ENCODE measurements around the gene HOXB13. TPM values are rescaled to one million over a fixed set of nuclear protein-coding genes. Genes with fewer than 3 reads are reported as not detected.

The HOXB13 gene
- total RNA-seq, 2 experiments from 2014 or later = not detected

- H3K9me3 Mint-ChIP-seq = peaks cover 2% of the 10 kb centered on the region
- no peak for DNase-seq
- peaks cover 95% of the 10 kb centered on the region for H3K27me3 Mint-ChIP-seq
- H3K27ac Mint-ChIP-seq = no peak overlapping the region
- H3K4me1 Mint-ChIP-seq = peaks cover 19% of the 10 kb centered on the region
- no peak overlapping the region for H3K4me3 Mint-ChIP-seq
- H3K36me3 Mint-ChIP-seq = no peaks in the 10 kb centered on the region
These were observed 24.1 kb upstream of the HOXB13 start for GRCh38 chr17:48752399-48753288.

- no peaks in the 10 kb centered on the region for H3K36me3 Mint-ChIP-seq
- peaks cover 2% of the 10 kb centered on the region for H3K9me3 Mint-ChIP-seq
- H3K27ac Mint-ChIP-seq = no peak overlapping the region
- H3K4me3 Mint-ChIP-seq = no peak overlapping the region
- H3K4me1 Mint-ChIP-seq = peaks cover 19% of the 10 kb centered on the region
- DNase-seq = no peak
- peaks cover 95% of the 10 kb centered on the region for H3K27me3 Mint-ChIP-seq
These were observed 23.3 kb upstream of the HOXB13 start for GRCh38 chr17:48751733-48752398.

GRCh38 chr17:48751172-48751571 is 22.6 kb upstream of the HOXB13 start:
- H3K27ac Mint-ChIP-seq = no peak overlapping the region
- H3K4me1 Mint-ChIP-seq = peaks cover 23% of the 10 kb centered on the region
- peaks cover 2% of the 10 kb centered on the region for H3K9me3 Mint-ChIP-seq
- no peak for DNase-seq
- peaks cover 95% of the 10 kb centered on the region for H3K27me3 Mint-ChIP-seq
- no peak overlapping the region for H3K4me3 Mint-ChIP-seq
- no peaks in the 10 kb centered on the region for H3K36me3 Mint-ChIP-seq

- no peak overlapping the region for H3K4me3 Mint-ChIP-seq
- peaks cover 24% of the 10 kb centered on the region for H3K4me1 Mint-ChIP-seq
- no peak for DNase-seq
- H3K36me3 Mint-ChIP-seq = no peaks in the 10 kb centered on the region
- H3K9me3 Mint-ChIP-seq = peaks cover 2% of the 10 kb centered on the region
- no peak overlapping the region for H3K27ac Mint-ChIP-seq
- peaks cover 95% of the 10 kb centered on the region for H3K27me3 Mint-ChIP-seq
These were observed 21.3 kb upstream of the HOXB13 start for GRCh38 chr17:48749621-48750553.

- H3K36me3 Mint-ChIP-seq = no peaks in the 10 kb centered on the region
- DNase-seq = no peak
- H3K27me3 Mint-ChIP-seq = peaks cover 96% of the 10 kb centered on the region
- H3K4me1 Mint-ChIP-seq = peaks cover 19% of the 10 kb centered on the region
- H3K27ac Mint-ChIP-seq = no peak overlapping the region
- H3K4me3 Mint-ChIP-seq = no peak overlapping the region
- peaks cover 2% of the 10 kb centered on the region for H3K9me3 Mint-ChIP-seq
These were observed 20.4 kb upstream of the HOXB13 start for GRCh38 chr17:48748718-48749566.

GRCh38 chr17:48747445-48748363 is 19.2 kb upstream of the HOXB13 start:
- H3K27ac Mint-ChIP-seq = no peak overlapping the region
- no peak overlapping the region for H3K4me3 Mint-ChIP-seq

GRCh38 chr17:48746916-48747444 is 18.4 kb upstream of the HOXB13 start:
- Mint-ChIP-seq H3K27me3 (peaks cover 96% of the 10 kb centered on the region), H3K9me3 (peaks cover 2% of the 10 kb centered on the region), H3K36me3 (no peaks in the 10 kb centered on the region), H3K4me1 (peaks cover 9% of the 10 kb centered on the region), H3K27ac (no peak overlapping the region), H3K4me3 (no peak overlapping the region)
- DNase-seq = no peak

More at GRCh38 chr17:48747445-48748363, 19.2 kb upstream of the HOXB13 start:
- H3K27me3 Mint-ChIP-seq = peaks cover 96% of the 10 kb centered on the region
- no peak for DNase-seq
- H3K36me3 Mint-ChIP-seq = no peaks in the 10 kb centered on the region
- H3K4me1 Mint-ChIP-seq = peaks cover 9% of the 10 kb centered on the region
- H3K9me3 Mint-ChIP-seq = peaks cover 2% of the 10 kb centered on the region

- peaks cover 2% of the 10 kb centered on the region for H3K9me3 Mint-ChIP-seq
- H3K27ac Mint-ChIP-seq = no peak overlapping the region
- DNase-seq = no peak
- peaks cover 96% of the 10 kb centered on the region for H3K27me3 Mint-ChIP-seq
- H3K36me3 Mint-ChIP-seq = no peaks in the 10 kb centered on the region
- no peak overlapping the region for H3K4me3 Mint-ChIP-seq
- peaks cover 7% of the 10 kb centered on the region for H3K4me1 Mint-ChIP-seq
These were observed 17.1 kb upstream of the HOXB13 start for GRCh38 chr17:48745381-48746275.

GRCh38 chr17:48740537-48740936 is 12.0 kb upstream of the HOXB13 start:
- DNase-seq = no peak
- H3K4me1 Mint-ChIP-seq = peaks cover 7% of the 10 kb centered on the region
- no peaks in the 10 kb centered on the region for H3K9me3 Mint-ChIP-seq
- no peaks in the 10 kb centered on the region for H3K36me3 Mint-ChIP-seq
- peaks cover 99% of the 10 kb centered on the region for H3K27me3 Mint-ChIP-seq
- H3K4me3 Mint-ChIP-seq = no peak overlapping the region
- no peak overlapping the region for H3K27ac Mint-ChIP-seq

- Mint-ChIP-seq H3K4me1 (peaks cover 9% of the 10 kb centered on the region), H3K27me3 (peaks cover 100% of the 10 kb centered on the region), H3K36me3 (no peaks in the 10 kb centered on the region), H3K27ac (no peak overlapping the region), H3K9me3 (no peaks in the 10 kb centered on the region), H3K4me3 (peak overlapping the region; percentile 42)
- DNase-seq = no peak
These were observed 10.4 kb upstream of the HOXB13 start for GRCh38 chr17:48738803-48739526.

- no peaks in the 10 kb centered on the region for H3K36me3 Mint-ChIP-seq
- DNase-seq = no peak
- peaks cover 100% of the 10 kb centered on the region for H3K27me3 Mint-ChIP-seq
- H3K4me3 Mint-ChIP-seq = no peak overlapping the region
- no peaks in the 10 kb centered on the region for H3K9me3 Mint-ChIP-seq
- peaks cover 15% of the 10 kb centered on the region for H3K4me1 Mint-ChIP-seq
- no peak overlapping the region for H3K27ac Mint-ChIP-seq
These were observed 9.9 kb upstream of the HOXB13 start for GRCh38 chr17:48738424-48738802.

All from activated naive CD8-positive, alpha-beta T cell treated with anti-CD3 and anti-CD28 coated beads for 36 hours (primary cell).